CD4-positive, alpha-beta T cell treated with Interleukin-4 for 4 hours (primary cell): ENCODE data around the gene MGA.

Experiments
- DNase-seq: peaks from one replicate; pipeline ENCODE4 v3.0.0-alpha.2; 2020

Gene MGA

DNA sequence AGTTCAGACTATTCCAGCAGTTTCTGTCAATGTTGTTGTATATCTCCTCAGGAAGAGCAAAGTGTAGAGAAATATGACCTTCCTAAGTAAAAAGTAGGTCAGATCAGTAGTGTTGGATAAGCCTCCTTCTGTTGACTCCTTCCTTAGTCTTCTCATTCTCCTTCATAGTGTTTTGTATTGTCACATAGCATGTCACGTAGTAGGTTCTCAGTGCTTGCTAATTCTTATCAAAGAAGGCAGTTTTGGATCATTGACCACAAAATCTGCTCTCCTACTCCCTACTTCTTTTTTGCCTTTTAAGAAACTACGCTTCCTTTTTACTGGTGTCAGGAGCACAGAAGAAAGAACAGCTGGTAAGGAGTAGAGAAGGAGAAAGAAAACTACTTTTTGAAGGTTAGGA lies 1.0 kb upstream of the MGA start:
- no peak for DNase-seq

GRCh38 chr15:41659855-41660234 lies 360 bp upstream of the MGA start:
- DNase-seq: no peak

DNA sequence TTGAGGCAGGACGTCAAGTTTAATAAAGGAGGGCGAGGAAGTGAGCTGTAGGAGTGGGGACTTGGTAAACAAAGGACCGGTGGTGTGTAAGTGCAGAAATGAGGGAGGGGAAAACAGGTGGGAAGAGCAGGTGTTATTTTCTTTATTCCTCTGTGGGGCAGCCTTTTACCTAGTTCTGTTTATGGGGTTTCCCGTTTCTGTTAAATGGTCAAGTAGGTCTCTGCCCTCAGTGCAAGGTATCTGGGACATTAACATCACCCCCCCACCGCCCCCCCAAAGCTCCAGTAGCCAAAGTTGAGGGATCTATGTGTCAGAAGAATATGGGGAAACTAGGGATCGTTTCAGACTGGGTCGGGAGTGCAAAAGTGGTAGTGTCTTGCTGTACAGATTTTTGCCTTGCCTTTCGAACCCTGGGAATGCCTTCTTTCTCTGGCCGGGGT lies 893 bp downstream of the MGA start:
- DNase-seq: no peak

GRCh38 chr15:41661518-41662225 lies 1.5 kb downstream of the MGA start:
- DNase-seq: peak; percentile 66

DNA sequence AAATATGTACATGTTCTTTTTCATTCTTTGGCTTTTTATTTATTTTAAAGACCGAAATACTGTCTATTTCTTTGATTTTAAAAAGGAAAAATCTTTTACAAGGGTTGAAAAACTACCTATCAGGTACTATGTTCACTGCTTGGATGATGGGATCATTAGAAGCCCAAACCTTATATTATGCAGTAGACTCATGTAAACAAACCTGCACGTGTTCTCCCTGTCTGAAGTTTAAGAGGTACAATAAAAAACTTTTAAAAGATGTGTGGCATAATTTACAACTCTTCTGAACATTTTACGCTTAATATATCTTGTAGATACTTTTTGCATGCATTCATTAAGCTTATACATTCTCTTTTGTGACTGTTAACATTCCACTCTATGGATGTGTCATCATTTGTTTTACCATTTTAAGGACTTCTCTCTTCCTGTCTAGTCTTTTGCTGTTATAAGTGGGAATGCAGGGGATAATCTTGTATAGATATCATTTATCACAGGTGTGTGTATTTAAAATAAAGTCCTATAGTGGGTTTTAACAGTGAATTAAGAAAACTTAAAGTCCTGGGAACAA lies 6.2 kb downstream of the MGA start:
- no peak for DNase-seq

DNA sequence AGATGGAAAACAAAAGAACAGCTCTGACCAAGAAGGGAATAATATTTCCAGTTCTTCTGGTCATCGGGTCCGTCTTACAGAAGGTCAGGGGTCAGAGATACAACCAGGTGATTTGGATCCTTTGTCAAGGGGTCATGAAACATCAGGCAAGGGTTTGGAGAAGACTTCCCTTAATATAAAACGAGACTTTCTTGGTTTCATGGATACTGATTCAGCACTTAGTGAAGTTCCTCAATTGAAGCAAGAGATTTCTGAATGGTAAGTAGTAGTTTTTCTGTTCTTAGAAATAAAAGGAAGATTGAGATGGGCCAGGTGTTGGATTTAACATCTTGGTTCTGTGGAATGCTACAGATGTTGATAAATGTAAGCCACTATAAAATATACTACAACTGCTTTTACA lies 9.5 kb downstream of the MGA start:
- no peak for DNase-seq

- no peak for DNase-seq
Observed at GRCh38 chr15:41671656-41672648, 11.7 kb downstream of the MGA start.

- DNase-seq: no peak
Observed at GRCh38 chr15:41675337-41675736, 15.1 kb downstream of the MGA start.

GRCh38 chr15:41678742-41679141 lies 18.5 kb downstream of the MGA start:
- DNase-seq: no peak

DNA sequence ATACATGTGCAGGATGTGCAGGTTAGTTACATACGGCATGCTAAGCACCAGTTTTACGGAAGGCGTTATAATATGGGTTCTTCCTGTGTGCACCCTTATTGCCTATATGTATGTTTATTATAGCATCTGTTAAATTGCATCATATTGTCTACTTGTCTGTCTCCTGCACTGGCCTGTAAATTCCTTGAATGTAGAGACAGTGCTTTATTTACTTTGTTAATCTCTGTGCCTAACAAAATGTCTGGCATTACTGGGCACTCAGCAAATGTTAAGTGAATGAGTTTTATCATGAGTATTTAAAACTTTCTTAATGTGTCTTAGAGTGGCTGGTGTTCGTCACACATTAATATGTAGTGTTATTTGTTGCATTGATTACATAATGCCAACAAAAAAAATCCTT lies 23.8 kb downstream of the MGA start:
- no peak for DNase-seq

GRCh38 chr15:41688671-41689070 lies 28.5 kb downstream of the MGA start:
- no peak for DNase-seq

GRCh38 chr15:41689083-41689482 lies 28.9 kb downstream of the MGA start:
- DNase-seq: no peak

DNA sequence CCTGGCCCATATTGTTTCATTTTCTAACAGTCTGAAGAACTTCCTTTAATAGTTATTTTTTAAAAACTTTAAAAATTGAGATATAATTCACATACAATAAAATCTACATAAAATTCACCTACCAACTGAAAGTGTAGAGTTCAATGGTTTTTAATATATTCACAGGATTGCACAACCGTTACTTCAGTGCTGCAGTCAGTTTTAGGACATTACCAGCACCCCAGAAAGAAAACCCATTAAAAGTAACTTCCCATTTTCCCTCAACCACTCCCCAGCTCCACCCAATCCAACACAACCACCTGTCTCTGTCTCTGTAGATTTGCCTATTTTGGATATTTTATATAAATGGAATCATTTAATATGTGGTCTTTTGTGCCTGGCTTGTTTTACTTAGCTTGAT lies 29.6 kb downstream of the MGA start:
- no peak for DNase-seq

DNA sequence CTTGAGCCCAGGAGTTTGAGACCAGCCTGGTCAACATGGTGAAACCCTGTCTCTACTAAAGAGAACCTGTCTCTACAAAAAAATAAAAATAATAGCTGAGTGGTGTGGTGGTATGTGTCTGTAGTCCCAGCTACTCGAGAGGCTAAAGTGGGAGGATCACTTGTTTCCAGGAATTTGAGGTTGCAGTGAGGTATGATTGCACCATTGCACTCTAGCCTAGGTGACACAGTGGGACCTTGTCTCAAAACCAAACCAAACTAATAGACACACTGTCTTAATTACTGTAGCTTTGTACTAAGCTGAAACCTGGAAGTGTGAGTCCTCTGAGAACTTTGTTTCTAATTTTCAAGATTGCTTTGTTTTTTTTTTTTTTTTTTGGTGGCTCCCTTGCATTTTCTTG lies 30.4 kb downstream of the MGA start:
- DNase-seq: no peak

- DNase-seq: no peak
Observed at GRCh38 chr15:41691471-41691870, 31.3 kb downstream of the MGA start.

DNA sequence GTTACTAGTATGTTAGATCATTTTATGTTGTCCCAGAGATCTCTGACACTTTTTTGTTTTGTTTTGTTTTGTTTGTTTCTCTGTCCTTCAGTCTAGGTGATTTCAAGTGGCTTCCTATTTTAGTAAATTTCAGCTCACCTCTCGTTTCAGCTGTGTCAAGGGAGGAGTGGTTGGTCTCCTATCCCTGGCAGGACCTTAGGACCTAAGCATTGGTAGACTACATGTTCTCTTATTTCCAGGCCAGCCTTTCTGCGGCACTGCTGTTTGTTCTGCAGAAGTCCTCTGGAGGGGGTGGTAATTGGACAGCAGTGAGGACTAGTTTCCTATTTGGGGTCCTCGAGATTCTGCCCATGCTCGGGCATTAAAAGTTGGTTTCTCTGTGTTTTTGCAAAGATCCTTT lies 31.8 kb downstream of the MGA start:
- DNase-seq: no peak

DNA sequence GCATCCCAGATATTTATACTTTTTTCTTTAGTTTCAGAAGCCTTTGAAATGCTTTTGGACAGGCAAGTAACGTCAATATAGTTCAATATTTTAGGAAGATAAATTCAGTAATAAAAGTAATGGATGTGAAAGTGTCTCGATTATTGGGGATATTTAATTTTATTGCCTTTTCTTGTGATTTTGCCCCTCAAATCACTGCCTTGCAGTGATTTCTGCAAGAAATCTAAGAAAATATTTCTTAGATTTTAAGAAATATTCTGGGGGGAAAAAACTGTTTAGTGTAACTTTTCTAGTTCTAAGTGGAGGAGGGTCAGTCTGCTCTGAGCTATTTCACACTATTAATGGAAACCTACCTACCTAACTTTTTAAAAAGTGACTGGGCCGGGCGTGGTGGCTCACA lies 33.6 kb downstream of the MGA start:
- no peak for DNase-seq

DNA sequence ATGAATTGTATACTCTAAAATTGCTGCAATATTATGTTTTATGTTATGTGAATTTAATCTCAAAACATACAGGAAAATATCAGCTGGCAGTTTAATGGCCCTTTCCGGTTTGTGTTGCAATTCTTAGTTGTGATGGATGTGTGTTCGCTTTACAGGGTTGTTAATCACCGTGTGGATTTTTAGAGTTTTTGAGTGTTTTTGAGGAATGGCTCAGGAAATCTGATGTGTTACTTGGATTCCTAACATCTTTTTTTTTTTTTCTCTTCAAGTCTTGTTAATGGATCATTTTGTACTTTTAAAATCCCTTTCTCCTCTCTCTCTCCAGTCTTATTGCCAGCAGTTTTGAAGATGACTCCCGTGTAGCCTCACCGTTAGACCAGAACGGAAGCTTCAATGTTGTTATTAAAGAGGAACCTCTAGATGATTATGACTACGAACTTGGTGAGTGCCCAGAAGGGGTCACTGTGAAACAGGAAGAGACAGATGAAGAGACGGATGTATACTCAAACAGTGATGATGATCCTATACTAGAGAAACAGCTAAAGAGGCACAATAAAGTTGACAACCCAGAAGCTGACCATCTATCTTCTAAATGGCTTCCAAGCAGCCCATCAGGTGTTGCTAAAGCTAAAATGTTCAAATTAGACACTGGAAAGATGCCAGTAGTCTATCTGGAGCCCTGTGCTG lies 35.7 kb downstream of the MGA start:
- peak; percentile 69 for DNase-seq

DNA sequence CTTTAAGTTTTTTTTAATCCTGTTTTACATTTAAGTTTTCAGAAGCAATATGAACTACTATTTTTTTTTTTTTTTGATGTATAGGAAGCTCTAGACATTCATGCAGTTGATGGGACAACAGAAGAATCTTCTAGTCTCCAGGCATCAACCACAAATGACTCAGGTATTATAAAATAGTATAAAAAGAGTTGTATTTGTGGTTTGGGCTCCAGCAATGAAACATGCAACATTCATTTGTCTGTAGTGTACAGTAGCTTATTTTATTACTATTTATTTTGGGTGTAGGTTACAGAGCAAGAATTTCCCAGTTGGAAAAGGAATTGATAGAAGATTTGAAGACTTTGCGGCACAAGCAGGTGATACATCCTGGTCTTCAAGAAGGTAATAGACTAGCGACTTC lies 38.6 kb downstream of the MGA start:
- DNase-seq: no peak

- no peak for DNase-seq
Observed at GRCh38 chr15:41703120-41703519, 42.9 kb downstream of the MGA start.

DNA sequence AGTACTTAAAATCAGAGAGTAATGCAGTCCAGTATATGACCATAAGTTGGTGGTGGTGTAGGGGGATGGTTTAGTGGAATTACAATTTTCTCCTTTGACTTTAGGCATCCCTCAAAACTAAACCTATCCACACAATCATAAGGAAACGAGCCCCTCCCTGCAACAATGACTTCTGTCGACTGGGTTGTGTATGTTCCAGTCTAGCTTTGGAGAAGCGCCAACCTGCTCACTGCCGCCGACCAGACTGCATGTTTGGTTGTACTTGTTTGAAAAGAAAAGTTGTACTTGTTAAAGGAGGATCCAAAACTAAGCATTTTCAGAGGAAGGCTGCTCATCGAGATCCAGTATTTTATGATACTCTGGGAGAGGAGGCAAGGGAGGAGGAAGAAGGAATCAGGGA lies 52.8 kb downstream of the MGA start:
- no peak for DNase-seq

DNA sequence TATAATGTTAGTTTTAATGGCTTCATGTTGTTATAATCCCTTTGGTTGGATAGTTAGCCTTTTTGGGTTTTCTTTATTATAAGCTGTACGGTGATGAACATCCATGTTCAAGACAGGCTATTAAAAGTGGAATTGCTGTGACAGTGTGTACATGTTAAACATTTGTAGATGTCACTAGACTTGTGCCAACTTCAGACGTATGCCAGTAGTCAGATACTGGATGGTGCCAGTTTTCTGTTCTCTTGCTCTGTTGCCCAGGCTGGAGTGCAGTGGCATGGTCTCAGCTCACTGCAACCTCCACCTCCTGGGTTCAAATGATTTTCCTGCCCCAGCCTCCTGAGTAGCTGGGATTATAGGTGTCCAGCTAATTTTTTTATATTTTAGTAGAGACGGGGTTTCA lies 54.1 kb downstream of the MGA start:
- no peak for DNase-seq

- no peak for DNase-seq
Observed at GRCh38 chr15:41716864-41717263, 56.7 kb downstream of the MGA start.
